NCI-H2029 treated with DMSO at 0.1 percent for 48 hours (cell line): ENCODE measurements around the gene DNAH10.

Experiments
- DNase-seq: peaks from one replicate; lab custom pipeline; 2025; lab: John Stamatoyannopoulos, UW

DNAH10 gene

GRCh38 chr12:123761841-123762714 lies at the start of gene DNAH10:
TSS of gene DNAH10 (plus strand) at chr12:123762301. CDS start at chr12:123762337, 36 bp downstream.
- no peak for DNase-seq

- no peak for DNase-seq
These were observed 49.3 kb upstream of the DNAH10 start for GRCh38 chr12:123712780-123713319.

- DNase-seq = peak; percentile 16
These were observed 48.7 kb upstream of the DNAH10 start for GRCh38 chr12:123713398-123713797.

GRCh38 chr12:123713823-123714585 lies 48.1 kb upstream of the DNAH10 start:
- DNase-seq = peak; percentile 22

GRCh38 chr12:123715195-123715594 lies 46.9 kb upstream of the DNAH10 start:
- no peak for DNase-seq

- no peak for DNase-seq
These were observed 44.8 kb upstream of the DNAH10 start for GRCh38 chr12:123717350-123717749.

GRCh38 chr12:123720141-123720814 lies 41.8 kb upstream of the DNAH10 start:
- no peak for DNase-seq

GRCh38 chr12:123721245-123721644 lies 40.9 kb upstream of the DNAH10 start:
- no peak for DNase-seq

GRCh38 chr12:123723011-123723410 lies 39.1 kb upstream of the DNAH10 start:
- DNase-seq = no peak

GRCh38 chr12:123723765-123724164 lies 38.3 kb upstream of the DNAH10 start:
- no peak for DNase-seq

- no peak for DNase-seq
These were observed 35.9 kb upstream of the DNAH10 start for GRCh38 chr12:123726244-123726643.

- no peak for DNase-seq
These were observed 35.1 kb upstream of the DNAH10 start for GRCh38 chr12:123726962-123727361.

GRCh38 chr12:123727878-123728277 lies 34.2 kb upstream of the DNAH10 start:
- DNase-seq = no peak

GRCh38 chr12:123731596-123731995 lies 30.5 kb upstream of the DNAH10 start:
- no peak for DNase-seq

- no peak for DNase-seq
These were observed 29.9 kb upstream of the DNAH10 start for GRCh38 chr12:123732251-123732650.

- no peak for DNase-seq
These were observed 28.9 kb upstream of the DNAH10 start for GRCh38 chr12:123733229-123733628.

- DNase-seq = no peak
These were observed 27.8 kb upstream of the DNAH10 start for GRCh38 chr12:123734268-123734667.

GRCh38 chr12:123741937-123742572 lies 20.0 kb upstream of the DNAH10 start:
- DNase-seq = no peak

- DNase-seq = no peak
These were observed 19.1 kb upstream of the DNAH10 start for GRCh38 chr12:123743002-123743401.

- no peak for DNase-seq
These were observed 17.3 kb upstream of the DNAH10 start for GRCh38 chr12:123744836-123745235.

- DNase-seq = no peak
These were observed 14.8 kb upstream of the DNAH10 start for GRCh38 chr12:123747309-123747708.

GRCh38 chr12:123748161-123748560 lies 13.9 kb upstream of the DNAH10 start:
- no peak for DNase-seq
